T-helper 1 cell treated with Interleukin-12 subunit alpha and Interleukin-12 subunit beta and Interleukin-4 antibody, amounts not matched to agents 30 ng/mL and 1 ng/mL, for 36 hours (primary cell): ENCODE results near the gene AFMID. TPM values are rescaled to one million over a fixed set of nuclear protein-coding genes. Genes with fewer than 3 reads are reported as not detected.

Source experiments
- intact Hi-C: fragments of 100-400 bp; cut with micrococcal nuclease; formaldehyde crosslinking; loops from one replicate; pipeline ENCODE4 v1.15.1; 2024
- total RNA-seq: library from RNA; stranded (reverse); gene quantifications from 2 replicates; pipeline ENCODE4 v1.2.3, GENCODE V29; 2022

AFMID gene
- total RNA-seq, 1 donor from 2014 or later = 15.7 TPM

DNA sequence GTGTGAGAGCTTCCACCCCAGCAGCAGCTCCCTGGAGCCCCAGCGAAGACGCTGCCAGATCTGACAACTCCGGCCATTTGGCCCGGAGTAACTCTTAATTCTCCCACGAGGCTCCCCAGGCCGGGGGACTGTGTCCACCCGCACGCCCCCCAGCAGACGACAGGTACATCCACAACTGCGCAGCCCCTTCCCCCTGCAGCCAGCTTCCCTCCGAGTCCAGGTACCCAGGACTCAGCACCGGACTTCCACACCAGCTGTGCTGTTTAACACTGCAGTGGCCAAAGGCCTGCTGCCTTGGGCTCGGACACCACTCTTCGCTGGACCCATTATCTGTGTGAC is 11.6 kb upstream of the AFMID start:
- intact Hi-C loops = loop anchor here (5.0 kb wide), 1 partner anchor 293 kb away; no protein-coding TSS in a partner anchor

DNA sequence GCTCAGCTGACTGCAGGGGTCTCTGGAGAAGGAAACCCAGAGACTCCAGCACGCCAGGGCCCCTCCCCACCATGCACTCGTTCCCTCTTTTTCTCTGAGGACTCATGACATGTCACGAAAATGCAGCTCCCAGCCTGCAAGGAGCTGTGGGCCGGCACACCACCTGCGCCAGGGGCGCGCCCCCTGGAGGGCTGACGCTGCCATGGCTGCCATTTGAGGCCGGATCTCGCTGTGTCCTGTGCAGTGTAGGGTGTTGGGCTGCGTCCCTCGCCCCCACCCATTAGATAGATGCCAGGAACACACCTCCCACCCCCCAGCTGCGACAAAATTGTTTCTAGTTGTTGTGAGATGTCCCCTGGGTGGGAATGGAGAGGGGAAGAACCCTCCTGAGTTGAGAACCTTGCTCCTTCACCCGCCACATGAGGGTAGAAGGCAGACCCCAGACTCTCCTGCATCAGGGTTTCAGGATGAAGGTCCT is 10.6 kb upstream of the AFMID start:
- intact Hi-C loops = loop anchor here (1.0 to 5.0 kb wide), 6 partner anchors 11 to 294 kb away; partner anchors contain the start of genes AFMID and TK1

DNA sequence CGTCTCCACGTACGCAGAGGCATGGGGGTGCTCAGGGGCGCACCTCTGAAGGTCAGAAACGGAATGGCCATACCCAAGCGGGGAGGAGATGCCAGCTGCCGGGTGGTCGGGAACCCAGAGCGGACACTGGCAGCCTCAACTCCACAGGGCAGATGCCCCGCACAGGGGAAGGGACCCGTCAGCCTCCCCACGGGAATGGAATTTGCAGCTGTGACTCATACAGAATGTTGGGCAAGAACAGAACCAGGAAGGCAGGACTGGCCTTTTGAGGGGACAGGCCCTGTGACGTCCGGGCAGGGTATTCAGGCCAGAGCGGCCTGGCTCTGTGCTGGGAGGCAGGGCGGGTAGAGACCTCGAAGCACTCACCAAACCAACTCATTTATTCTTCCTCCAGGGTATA is 7.8 kb upstream of the AFMID start:
- intact Hi-C loops = loop anchor here (5.0 kb wide), 1 partner anchor 297 kb away; no protein-coding TSS in a partner anchor

DNA sequence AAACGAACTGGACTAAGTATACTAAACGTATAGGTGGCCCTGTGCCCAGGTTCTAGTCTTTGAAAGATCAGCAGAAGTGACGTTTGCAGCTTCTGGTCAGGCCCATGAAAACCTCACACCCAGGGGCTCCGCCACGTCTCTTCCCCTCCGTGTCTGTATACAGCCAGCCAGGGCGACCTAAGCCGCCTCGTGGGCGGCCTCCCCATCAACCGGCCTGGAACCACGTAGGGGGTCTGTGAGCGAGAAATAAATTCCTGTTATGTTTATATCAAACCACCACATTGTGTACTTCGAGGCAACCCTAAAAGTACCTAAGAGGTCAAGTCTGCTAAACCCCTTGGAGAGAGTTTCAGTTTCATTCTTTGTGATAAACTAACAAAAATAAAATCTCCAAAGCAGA is 7.1 kb upstream of the AFMID start:
- intact Hi-C loops = no loop called here

DNA sequence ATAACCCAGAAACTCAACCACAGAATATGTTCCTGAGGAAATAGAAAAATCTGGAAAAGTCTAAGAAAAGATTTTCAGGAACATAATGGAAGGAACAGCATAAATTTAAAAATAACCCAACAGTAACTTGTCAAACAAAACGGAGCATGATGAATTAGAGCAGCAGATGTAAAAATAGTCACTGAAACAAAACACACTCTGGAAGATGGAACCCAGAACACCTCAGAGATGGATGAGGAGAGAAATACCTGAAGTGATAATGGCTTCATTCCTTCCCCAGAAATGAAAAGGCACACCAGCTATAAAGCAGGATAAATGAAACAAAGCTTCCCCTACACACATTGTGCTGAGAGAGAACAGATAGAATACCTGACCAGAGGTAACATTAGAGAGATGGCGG is 6.7 kb upstream of the AFMID start:
- intact Hi-C loops = no loop called here

DNA sequence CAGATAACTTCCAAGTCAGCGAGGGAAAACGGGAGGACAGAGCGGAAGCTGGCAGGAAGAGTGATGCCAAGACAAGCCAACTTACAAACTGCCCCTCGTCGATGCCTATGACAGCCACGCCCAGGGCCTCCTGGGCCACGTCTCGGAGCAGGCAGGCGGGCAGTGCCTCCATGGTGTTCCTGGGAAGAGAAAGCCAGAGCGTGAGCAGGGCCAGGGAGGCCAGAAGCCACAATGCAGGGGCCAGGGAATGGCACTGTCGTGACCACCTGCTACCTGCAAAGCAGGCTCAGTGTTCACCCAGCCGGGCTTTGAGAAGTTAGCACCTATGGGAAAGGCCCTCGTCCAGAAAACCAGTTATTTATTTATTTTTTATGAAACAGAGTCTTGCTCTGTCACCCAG is 4.7 kb upstream of the AFMID start:
- intact Hi-C loops = no loop called here

DNA sequence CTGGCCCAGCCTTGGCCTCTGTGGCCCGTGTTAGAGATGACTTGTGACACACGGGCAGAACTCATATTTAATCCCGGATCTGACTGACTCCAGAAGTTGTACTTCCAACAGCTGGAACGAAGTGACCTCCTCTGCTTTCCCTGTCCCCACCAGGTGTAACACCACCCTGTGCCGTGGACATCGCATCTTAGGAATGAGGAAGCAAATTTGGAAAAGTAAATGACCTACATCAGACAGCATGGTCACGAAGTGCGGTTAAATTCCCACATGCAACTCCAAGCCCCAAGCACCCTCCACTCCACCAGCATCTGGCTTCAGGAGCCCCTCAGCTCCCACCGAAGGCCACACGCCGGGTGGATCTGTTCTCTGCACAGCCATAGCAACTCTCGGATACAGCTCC is 3.2 kb upstream of the AFMID start:
- intact Hi-C loops = no loop called here

DNA sequence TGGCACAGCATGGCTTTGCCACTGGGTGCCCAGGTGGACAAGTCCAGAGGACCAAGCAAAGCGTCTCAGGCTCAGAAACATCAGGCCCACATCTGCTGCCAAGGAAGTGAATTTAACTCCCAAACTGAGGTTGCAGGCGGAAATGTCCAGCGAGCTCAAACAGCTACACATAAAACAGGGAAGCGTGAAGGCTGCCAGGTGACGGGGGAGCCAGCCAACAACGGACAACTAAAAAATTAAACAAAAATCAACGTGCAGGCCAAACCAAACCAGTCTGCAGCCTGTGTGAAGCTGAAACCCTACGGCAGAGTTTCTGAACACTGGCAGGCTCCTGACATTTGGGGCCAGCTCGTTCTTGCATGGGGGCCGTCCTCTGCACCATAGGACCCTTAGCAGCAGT is 2.8 kb upstream of the AFMID start:
- intact Hi-C loops = no loop called here

DNA sequence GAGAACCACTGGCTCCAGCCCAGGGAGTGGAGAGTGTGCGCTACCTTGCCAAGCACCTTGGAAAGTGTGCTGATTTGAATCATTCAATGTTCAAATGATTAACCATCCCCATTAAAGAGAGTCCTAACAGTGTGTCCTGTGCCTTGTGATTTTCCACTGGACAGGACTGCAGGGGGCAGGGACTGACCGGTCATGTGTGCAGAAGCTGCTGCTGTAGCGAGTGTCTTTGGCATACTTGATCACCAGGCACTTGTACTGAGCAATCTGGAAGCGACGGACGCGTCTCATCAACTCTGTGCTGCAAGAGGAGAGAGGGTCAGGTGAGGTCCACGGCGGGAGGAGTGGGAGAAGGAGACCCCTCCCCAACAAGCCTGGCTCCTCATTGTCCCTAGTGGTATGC is 2.3 kb upstream of the AFMID start:
- intact Hi-C loops = no loop called here

DNA sequence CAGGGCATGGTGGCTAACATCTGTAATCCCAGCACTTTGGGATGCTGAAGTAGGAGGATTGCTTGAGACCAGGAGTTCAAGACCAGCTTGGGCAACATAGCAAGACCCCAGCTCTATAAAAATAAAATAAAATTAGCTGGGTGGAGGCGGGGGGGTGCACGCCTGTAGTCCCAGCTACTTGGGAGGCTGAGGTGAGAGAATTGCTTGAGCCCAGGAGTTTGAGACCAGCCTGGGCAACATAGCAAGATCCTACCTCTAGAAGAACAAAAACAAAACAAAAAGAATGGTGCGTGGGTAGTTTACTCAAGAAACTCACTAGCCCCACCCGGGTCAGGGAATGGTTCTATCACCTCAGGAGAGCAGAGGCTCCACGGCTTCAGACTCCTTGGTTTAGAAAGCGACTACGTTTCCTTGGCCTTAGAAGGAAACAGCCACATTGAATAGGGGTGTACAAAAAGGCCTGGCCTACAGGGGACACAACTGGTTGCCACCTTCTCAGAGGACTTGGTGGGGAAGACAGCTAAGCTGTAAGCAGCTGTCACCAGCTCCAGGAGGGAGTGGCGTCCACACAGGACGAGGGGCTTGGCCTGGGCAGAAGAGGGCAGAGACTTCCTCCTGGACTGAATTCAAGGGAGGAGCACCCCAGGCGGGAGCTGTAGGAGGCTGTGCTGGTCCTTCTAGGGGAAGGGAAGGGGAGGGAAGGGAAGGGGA is 1.0 kb upstream of the AFMID start:
- intact Hi-C loops = loop anchor here (2.0 kb wide), 1 partner anchor 65 kb away; no protein-coding TSS in a partner anchor

DNA sequence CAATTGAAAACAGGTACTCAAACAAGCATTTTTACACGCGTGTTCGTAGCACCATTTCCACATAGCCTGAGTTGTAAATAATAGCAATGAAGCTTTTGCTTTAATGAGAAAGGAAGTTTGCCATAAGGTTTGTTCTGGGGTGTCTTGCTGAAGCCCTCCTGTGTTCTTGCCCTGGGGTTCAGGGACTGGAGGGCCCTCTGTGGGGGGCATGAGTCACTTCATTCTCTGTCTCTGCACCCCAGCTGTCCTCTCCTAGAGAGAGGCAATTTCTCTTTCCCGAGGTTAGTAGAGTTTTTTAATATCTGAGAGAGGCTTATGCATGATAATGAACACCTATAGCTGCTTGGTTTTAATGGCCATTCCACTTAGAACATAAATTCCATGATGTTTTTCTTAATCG is 9.6 kb downstream of the AFMID start:
- intact Hi-C loops = no loop called here

DNA sequence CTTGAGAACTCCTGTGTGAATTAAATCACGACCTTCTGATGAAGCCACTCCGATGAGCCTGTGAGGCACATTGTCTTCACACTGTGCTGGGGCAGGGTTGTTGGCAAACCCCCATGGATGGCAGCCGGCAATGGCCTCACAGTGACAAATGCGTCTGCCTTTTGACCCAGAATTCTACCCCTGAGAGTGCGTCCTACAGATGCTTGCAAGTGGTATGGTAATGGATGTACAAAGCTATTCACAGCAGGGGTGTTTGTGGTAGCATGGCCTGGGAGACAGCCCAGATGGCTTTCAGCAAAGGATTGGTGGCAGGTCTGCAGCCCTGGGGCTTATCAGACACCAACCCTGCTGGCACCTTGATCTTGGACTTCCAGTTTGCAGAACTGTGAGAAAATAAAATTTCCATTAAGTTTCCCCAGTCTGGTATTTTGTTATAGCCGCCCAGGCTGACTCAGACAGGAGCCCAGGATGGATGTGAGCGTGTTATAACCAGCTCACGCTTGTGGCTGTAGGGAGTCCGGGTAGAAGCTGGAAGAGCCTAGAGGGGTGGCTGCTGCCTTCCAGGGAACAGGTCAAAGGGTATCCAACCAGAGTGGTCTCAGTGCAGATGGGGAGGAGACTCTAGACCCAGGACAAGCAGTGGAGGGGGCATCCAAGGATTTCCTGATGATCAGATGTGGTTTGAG is 10.1 kb downstream of the AFMID start:
- intact Hi-C loops = no loop called here

DNA sequence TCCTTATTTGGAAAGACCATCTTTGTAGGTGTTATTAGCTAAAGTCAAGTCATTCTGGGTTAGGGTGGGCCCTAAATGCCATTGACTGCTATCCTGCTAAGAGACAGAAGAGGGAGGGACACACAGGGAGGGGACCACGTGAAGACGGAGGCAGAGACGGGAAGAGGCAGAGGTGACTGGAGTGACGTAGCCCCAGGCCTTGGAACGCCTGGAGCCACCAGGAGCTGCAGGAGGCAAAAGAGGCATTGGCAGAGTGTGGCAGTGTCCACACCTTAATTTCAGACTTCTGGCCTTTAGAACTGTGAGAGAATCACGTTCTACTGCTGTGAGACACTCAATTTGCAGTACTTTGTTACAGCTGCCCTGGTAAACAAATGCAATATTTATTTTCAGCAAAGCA is 13.3 kb downstream of the AFMID start:
- intact Hi-C loops = no loop called here

DNA sequence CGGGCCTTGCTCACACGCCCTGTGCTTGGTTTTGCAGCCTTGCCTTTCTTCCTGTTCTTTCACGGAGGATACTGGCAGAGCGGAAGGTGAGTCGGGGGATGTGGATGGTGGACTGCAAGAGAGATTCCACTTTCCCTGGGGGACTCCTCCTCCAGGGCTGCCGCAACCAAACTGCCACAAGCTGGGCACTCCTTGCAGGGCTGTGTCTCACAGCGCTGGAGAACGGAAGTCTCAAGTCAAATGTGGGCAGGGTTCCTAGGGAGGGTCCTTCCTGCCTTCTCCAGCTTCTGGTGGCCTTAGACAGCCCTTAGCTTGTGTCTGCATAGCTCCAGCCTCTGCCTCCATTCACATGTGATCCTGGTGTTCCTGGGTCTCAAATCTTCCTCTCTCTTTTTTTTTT is 15.5 kb downstream of the AFMID start:
- intact Hi-C loops = no loop called here

DNA sequence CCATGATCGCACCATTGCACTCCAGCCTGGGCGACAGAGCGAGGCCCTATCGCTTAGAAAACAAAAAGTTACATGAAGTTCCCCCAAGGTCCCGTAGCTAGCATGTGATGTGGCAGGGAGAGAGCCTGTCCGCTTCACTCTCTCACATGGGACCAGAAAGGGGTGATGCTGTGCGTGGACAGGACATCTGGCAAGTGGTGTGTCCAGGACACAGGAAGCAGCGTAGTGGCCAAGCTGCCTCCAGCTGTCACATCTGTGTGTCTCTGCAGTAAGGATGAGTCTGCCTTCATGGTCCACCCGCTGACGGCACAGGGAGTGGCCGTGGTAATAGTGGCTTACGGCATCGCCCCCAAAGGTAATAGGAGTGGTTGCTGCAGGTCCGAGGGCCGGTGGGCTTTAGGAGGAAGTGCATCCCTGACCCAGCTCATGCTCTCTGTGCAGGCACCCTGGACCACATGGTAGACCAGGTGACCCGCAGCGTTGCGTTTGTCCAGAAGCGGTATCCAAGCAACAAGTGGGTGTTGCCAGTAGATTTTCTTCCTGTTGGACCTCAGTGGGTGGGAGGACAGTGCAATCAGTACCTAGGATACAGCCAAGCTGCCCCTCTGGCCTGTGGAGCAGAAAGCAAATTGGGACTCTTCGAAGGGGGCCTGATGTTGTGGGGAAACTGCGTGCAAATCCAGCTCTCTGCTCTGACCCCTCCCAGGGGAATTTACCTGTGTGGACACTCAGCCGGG is 17.4 kb downstream of the AFMID start:
- intact Hi-C loops = no loop called here

DNA sequence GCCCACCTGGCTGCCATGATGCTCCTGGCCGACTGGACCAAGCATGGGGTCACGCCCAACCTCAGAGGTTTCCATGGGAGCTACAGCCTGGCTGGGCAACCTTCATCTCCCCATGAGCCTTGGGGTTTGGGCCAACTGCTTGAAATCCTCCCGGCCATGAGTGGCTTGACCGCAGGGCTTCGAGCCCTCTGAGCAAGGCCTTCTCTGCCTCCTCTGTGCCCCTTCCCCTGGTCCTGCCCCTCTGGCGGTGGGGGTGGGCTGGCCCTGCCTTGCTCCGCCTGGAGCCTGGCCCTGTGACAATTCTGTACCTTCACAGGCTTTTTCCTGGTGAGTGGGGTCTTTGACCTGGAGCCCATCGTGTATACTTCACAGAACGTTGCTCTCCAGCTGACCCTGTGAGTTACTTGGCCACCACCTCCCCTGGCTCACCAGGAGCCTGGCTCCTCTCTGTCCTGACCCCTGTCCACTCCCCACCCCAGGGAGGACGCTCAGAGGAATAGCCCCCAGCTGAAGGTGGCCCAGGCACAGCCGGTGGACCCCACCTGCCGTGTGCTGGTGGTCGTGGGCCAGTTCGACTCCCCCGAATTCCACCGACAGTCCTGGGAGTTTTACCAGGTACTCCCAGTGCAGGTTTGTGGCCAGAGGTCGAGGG is 18.1 kb downstream of the AFMID start:
- intact Hi-C loops = no loop called here

DNA sequence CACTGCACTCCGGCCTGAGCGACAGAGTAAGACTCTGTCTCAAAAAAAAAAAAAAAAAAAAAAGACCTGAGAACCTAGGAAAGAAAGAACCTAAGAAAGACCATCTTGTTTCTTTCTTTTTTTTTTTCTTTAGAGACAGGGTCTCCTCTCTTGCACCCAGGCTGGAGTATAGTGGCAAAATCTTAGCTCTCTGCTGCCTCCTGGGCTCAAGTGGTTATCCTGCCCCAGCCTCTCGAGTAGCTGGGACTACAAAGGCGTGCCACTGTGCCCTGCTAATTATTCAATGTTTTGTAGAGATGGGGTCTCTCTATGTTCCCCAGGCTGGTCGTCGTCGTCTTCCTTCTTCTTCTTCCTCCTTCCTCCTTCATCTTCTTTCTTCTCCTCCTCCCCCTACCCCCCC is 19.1 kb downstream of the AFMID start:
- intact Hi-C loops = no loop called here

DNA sequence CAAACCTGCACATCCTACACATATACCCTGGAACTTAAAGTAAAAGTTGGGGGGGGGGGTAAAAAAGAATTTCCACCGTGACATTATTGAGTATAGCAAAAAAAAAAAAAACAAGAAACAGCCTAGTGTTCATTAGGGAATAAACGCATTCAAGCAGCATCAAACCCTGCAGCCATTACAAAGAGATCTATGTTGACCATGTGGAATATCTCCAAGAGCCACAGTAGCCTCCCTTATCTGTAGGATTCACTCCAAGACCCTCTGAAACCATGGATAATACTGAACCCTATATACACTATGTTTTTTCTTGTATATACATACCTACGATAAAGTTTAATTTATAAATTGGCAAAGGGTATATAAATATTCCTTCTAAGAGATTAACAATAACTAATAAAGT is 21.3 kb downstream of the AFMID start:
- intact Hi-C loops = no loop called here

DNA sequence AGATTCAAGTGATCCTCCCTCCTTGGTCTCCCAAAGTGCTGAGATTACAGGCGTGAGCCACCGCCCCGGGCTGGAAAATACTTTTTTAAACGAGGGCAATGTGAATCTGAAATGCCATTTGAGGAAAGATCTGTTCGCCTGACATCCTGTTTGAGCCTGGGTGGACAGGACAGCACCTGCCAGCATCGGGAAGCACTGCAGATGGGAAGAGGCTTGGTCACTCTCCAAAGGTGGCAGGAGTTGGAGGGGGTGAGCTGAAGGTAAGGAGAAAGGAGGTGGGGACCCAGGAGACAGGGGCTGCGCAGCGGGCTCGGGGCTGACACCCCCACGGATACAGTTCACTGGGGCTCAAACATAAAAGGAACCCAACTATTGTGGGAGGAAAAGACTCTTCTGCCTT is 22.9 kb downstream of the AFMID start:
- intact Hi-C loops = no loop called here

DNA sequence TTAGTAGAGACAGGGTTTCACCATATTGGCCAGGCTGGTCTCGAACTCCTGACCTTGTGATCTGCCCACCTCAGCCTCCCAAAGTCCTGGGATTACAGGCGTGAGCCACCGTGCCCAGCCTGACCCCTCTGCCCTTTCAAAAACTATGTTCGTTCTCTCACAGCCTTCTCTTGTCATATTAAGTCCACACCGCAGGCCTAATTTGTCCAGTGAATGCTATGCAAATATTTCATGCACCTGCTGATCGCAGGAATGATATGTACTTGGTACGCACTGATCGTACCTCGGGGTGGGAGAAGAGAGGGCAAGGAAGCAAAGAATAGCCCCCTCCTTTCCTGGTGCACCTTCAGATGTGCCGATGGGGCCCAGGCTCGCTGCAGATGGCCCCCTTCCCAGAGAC is 23.9 kb downstream of the AFMID start:
- intact Hi-C loops = no loop called here

DNA sequence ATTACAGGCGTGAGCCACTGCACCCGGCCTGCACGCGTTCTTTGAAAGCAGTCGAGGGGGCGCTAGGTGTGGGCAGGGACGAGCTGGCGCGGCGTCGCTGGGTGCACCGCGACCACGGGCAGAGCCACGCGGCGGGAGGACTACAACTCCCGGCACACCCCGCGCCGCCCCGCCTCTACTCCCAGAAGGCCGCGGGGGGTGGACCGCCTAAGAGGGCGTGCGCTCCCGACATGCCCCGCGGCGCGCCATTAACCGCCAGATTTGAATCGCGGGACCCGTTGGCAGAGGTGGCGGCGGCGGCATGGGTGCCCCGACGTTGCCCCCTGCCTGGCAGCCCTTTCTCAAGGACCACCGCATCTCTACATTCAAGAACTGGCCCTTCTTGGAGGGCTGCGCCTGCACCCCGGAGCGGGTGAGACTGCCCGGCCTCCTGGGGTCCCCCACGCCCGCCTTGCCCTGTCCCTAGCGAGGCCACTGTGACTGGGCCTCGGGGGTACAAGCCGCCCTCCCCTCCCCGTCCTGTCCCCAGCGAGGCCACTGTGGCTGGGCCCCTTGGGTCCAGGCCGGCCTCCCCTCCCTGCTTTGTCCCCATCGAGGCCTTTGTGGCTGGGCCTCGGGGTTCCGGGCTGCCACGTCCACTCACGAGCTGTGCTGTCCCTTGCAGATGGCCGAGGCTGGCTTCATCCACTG is 27.0 kb downstream of the AFMID start, which contains the start of gene BIRC5:
Gene BIRC5 (plus strand): TSS at position 238 of the 690 bp plus-strand sequence. CDS start 64 bp downstream, at position 302.
- intact Hi-C loops = loop anchor here (1.0 kb wide), 5 partner anchors 27 to 256 kb away; partner anchors contain the start of genes AFMID, SYNGR2, TK1 and TNRC6C
